ENCODE results near the gene ALG12.

ALG12 gene

DNA sequence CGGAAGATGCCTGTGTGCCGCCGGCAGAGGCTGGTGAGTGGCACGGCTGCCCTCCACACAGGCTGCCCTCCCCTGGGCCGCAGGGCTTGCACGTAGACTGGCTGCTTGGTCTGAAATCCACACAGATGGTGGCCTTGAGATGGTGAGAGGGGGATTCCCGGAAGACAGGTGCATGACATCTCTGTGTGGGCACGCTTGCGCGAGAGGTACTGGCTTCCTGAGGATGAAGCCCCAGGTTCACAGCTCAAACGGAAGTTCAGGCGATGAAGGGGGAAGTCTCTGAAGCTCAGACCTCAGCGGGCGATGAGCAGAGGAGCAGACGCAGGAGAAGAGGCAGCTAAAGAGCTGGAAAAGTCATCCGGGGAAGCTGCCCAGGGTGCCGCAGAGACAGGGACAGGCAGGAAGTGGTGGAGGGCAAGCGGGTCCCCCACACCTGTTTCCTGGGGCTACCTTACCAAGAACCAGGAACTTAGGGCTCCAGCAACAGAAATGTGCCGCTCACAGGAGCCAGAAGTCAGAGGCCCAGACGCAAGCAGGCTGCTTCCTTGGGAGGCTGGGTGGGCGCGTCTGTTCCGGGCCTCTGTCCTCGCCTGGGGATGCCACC lies 7.4 kb upstream of the ALG12 start:
- Histone ChIP-seq H3K4me3 (replicated peaks; ENCODE audit: low read depth, low read length) (peak overlapping the region; percentile 38), H3K36me3 (ENCODE audit: control insufficient read depth, insufficient read depth, low read length) (peaks cover 11% of the 10 kb centered on the region), H3K27me3 (replicated peaks; ENCODE audit: control insufficient read depth, insufficient read depth, low read length) (no peaks in the 10 kb centered on the region)
- DNase-seq (ENCODE audit: extremely low read depth, insufficient read length) = peak; percentile 86
- no peak for TF ChIP-seq CTCF (IDR thresholded peaks at IDR 0.05; ENCODE audit: insufficient read depth, low read length, poor library complexity, severe bottlenecking)

DNA sequence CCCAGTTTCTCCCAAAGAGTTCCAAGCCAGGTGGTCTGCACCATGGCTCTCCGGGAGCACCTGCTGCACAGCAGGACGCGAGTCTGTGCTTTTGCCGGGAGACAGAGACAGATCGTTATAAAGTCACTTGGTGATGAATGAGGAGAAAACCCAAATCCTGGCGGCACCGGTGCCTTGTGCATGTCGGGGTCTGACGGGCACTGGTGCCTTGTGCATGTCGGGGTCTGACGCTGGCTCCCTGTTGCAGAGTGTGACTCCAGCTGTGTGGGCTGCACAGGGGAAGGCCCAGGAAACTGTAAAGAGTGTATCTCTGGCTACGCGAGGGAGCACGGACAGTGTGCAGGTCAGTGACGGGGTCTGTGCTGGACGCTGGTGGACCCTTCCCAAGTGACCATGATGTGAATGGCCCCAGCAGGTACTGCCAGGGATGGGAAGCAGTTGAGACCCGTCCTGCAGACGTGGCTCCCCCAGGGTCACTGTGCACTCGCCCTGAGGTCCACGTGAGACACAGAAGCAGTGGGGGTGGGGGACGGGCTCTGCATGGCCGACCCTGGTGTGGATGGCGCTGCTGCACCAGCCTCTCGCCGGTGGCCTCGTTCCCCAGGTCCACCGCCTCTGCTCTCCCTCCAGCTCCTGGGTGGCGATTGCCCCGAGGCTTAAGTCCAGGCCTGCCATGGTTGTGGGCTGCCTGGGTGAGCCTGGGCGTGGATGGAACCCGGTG lies 6.0 kb upstream of the ALG12 start:
- Histone ChIP-seq H3K4me3 (replicated peaks; ENCODE audit: low read depth, low read length) (peak overlapping the region; percentile 11; the same call in 1 of the 2 replicates), H3K27me3 (replicated peaks; ENCODE audit: control insufficient read depth, insufficient read depth, low read length) (no peaks in the 10 kb centered on the region), H3K36me3 (ENCODE audit: control insufficient read depth, insufficient read depth, low read length) (peaks cover 17% of the 10 kb centered on the region)
- no peak for DNase-seq (ENCODE audit: extremely low read depth, insufficient read length)
- no peak for TF ChIP-seq CTCF (IDR thresholded peaks at IDR 0.05; ENCODE audit: insufficient read depth, low read length, poor library complexity, severe bottlenecking)

DNA sequence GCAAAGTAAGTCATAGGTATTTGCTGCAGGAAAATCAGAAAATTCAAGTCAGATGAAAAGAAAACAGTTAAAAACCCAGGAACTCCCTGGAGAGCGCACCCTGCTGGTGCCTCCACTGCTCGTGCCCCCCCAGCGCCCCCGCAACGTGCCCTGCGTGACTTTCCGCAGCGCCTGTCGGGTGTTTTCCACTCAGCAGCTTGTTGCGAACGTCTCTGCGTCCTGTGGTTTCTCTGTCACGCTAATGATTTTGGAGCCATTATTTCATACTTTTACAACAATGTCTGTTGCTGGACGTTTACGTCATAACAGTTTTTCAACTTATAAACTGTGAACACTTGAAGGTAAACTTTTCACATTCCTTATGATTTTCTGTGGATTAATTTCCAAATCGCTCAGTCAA lies 5.2 kb upstream of the ALG12 start:
- peaks cover 17% of the 10 kb centered on the region for H3K36me3 ChIP-seq (ENCODE audit: control insufficient read depth, insufficient read depth, low read length)
- peak; percentile 85 for DNase-seq (ENCODE audit: extremely low read depth, insufficient read length)
- H3K4me3 ChIP-seq (replicated peaks; ENCODE audit: low read depth, low read length) = no peak overlapping the region
- peak; percentile 75 for TF ChIP-seq CTCF (IDR thresholded peaks at IDR 0.05; ENCODE audit: insufficient read depth, low read length, poor library complexity, severe bottlenecking)
- H3K27me3 ChIP-seq (replicated peaks; ENCODE audit: control insufficient read depth, insufficient read depth, low read length) = no peaks in the 10 kb centered on the region

DNA sequence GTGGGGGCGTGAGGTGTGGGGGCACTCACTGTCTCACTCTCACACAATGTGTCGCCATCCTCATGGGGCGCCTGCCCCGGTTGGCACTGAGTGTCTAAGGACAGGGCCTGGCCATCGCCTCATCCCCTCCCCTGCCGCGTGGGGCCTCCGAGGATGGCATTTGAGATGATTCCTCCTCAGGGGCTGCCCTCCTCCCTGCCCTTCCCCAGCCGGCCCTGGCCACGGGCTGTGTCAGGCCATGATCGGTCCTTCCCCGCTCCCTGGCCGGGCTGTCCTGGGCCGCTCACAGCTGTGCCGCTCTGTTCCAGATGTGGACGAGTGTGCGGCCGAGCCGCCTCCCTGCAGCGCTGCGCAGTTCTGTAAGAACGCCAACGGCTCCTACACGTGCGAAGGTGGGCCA lies 4.7 kb upstream of the ALG12 start:
- TF ChIP-seq CTCF (IDR thresholded peaks at IDR 0.05; ENCODE audit: insufficient read depth, low read length, poor library complexity, severe bottlenecking) = no peak
- Histone ChIP-seq H3K27me3 (replicated peaks; ENCODE audit: control insufficient read depth, insufficient read depth, low read length) (no peaks in the 10 kb centered on the region), H3K4me3 (replicated peaks; ENCODE audit: low read depth, low read length) (no peak overlapping the region), H3K36me3 (ENCODE audit: control insufficient read depth, insufficient read depth, low read length) (peaks cover 17% of the 10 kb centered on the region)
- no peak for DNase-seq (ENCODE audit: extremely low read depth, insufficient read length)

GRCh38 chr22:49922484-49922883 lies 4.2 kb upstream of the ALG12 start:
- H3K36me3 ChIP-seq (ENCODE audit: control insufficient read depth, insufficient read depth, low read length) = peaks cover 17% of the 10 kb centered on the region
- TF ChIP-seq CTCF (IDR thresholded peaks at IDR 0.05; ENCODE audit: insufficient read depth, low read length, poor library complexity, severe bottlenecking) = no peak
- no peak overlapping the region for H3K4me3 ChIP-seq (replicated peaks; ENCODE audit: low read depth, low read length)
- DNase-seq (ENCODE audit: extremely low read depth, insufficient read length) = no peak
- no peaks in the 10 kb centered on the region for H3K27me3 ChIP-seq (replicated peaks; ENCODE audit: control insufficient read depth, insufficient read depth, low read length)

Data from GM06990 (cell line).